HG03039 (cell line): Measurements from ENCODE around the gene EIF3L.
A peak's percentile ranks its signal among the peaks of the same experiment; 100 is the strongest.

Experiments used
- ATAC-seq: cut with Tn5 transposase; IDR thresholded peaks from one replicate; pipeline ENCODE4 v1.9.1; 2021; ENCODE audit warnings: mild to moderate bottlenecking, moderate library complexity; ENCODE audit not compliant: unreplicated experiment

Gene EIF3L

DNA sequence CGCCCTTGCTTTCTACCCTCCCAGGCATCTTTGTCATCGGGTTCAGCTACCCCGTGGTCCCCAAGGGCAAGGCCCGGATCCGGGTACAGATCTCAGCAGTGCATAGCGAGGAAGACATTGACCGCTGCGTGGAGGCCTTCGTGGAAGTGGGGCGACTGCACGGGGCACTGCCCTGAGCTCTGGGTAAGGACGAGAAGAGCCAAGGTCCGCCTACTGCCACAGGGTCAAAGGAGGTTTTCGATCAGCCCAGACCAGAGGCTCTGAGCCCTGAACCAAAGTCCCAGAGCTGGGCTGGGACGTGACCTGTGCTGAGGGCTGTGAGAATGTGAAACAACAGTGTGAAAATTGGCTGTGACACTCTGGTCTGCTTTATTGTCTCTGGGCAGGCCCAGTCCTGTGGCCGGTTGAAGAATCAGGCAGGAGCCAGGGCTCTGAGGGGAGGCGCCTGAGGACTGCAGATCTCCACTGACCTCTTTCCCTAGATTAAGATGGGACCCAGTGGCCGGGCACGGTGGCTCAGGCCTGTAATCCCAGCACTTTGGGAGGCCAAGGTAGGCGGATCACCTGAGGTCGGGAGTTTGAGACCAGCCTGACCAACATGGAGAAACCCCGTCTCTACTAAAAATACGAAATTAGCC, 32.6 kb upstream of the EIF3L start:
- no peak for ATAC-seq

GRCh38 chr22:37817705-37818408, 31.4 kb upstream of the EIF3L start:
- no peak for ATAC-seq

GRCh38 chr22:37818409-37819104, 30.7 kb upstream of the EIF3L start:
- ATAC-seq: no peak

DNA sequence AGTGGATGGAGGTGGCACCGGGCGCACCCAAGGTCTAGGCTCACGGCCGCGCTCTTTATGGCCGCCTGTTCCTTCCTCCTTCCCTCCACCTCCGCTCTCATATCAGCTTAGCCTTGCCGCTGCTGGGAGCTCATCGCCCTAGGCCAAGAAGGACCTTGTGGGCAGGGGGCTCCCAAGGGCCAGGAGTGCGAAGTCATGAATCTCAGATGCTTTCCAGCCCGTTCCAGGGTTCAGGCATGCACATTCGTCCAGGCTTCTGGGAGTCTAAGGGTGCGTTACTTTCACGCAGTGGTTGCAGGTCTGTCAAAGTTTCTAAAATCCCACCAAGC, 30.1 kb upstream of the EIF3L start:
- no peak for ATAC-seq

- ATAC-seq: no peak
Measured at GRCh38 chr22:37820350-37820749, 28.9 kb upstream of the EIF3L start.

DNA sequence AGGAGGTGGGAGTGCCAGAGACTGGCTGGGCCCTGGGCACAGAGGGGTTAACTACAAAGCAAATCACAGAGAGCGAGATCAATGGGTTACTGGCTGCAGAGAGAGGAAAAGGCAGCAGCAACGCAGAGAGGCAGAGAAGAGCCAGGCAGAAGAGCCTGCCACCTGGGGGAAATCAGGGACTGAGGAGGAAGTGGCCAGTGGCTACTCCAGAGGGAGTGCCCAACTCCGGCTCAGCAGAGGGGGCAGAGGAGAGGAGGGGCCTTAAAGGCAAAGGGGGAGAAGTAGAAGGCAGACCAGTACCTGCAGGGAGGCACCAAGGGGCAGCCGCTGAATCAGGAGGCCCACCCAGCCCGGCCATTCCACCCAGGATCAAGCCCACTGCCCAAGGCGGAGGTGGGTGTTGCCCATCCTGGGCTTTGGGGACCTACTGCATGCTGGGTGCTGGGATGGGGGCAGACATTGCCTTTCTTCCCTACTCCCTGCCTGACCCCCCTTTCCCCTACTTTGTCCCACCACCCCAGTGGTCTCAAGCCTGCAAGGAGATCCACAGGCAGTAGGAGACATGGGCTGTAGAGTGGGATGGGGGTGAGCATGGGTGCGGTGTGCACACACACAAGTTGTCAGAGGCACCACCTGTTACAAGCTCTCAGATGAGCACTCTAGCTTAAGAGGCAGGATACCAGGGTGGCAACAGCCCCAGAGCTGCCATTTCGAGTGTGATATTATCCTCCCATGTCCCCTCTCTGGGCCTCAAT, 27.0 kb upstream of the EIF3L start:
- ATAC-seq: no peak

DNA sequence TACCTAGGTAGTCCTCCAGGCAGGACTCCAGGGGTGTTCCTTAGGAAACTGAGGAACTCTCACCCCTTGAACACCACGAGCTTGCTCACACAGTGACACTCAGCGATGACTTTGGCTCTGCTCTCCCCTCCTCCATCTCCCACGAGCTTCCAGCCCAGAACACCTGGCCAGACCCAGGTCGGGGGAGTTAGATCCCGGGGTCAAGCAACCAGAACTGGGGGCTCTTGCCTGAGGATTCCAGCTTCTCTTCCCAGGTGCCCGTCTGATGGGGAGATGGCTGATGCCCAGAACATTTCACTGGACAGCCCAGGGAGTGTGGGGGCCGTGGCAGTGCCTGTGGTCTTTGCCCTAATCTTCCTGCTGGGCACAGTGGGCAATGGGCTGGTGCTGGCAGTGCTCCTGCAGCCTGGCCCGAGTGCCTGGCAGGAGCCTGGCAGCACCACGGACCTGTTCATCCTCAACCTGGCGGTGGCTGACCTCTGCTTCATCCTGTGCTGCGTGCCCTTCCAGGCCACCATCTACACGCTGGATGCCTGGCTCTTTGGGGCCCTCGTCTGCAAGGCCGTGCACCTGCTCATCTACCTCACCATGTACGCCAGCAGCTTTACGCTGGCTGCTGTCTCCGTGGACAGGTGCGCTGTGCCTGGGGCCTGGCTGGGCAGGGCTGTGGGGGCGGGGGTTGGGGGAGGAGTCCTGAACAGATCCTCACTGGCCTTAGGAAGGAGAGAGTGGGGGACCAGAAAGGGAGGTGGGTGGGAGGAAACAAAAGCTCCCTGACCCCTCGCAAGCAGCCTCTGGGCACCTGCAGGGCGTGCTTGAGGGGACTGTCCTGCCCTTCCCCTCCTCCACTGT, 25.9 kb upstream of the EIF3L start, which contains the start of gene GALR3:
GALR3 (plus strand) TSS at position 249 of the 852 bp plus-strand sequence; CDS start at position 274, 25 bp downstream.
- no peak for ATAC-seq

- ATAC-seq: no peak
Measured at GRCh38 chr22:37824674-37825641, 24.3 kb upstream of the EIF3L start.

- ATAC-seq: no peak
Measured at GRCh38 chr22:37827056-37827455, 22.2 kb upstream of the EIF3L start.

DNA sequence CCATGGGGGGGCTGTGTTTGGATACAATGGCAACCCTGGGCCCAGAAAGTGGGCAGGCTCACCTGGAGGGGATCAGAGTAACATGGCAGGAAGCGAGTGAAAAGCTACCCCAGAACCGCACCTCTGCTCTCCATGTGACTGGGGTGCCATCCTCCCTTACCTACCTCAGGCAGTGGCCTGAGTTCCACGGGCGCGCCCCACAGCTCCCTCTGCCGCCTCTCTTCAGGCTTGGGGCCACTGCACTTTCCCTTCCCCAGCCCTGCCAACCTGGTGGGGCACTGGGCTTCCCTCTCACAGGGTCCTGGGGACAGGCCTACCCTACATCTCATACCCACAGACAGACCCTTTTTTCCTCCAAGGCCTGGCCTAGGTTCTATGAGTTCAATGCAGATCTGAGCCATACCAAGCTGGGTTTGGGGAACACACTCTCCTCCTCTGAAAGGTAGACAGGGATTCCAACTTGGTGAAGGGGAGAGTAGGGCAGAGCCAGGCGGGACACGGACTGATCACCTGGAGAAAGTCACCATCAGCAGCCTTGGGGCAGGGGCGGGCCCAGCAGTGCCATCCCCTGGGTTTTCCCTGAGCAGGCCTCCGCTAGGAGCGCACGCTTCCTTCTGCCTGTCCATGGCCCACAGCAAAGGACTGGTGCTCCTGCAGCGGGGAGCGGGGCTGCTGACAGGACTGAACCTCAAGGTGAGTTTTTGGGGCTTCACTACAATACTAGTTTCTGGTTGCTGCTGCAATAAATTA, 19.0 kb upstream of the EIF3L start:
- no peak for ATAC-seq

GRCh38 chr22:37831472-37831871, 17.7 kb upstream of the EIF3L start:
- ATAC-seq: no peak

- ATAC-seq: no peak
Measured at GRCh38 chr22:37832022-37832857, 17.0 kb upstream of the EIF3L start.

- ATAC-seq: no peak
Measured at GRCh38 chr22:37842015-37842793, 7.0 kb upstream of the EIF3L start.

DNA sequence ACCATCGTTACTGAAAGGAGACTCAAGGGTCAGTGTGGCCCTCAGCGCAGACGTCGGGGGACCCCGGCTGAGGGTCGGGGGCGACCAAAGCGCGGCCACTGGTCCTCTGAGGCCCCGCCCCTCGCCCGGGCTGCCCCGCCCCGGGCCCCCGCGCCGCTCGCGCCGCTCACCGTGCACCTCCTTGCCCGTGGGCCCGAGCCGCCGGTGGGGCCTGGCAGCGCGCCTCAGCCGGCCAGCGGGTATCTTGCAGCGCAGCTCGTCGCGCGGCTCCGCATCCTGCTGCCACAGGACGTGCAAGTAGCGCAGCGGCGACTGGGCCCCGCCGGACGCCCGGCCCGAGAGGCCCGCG, 5.5 kb upstream of the EIF3L start:
- ATAC-seq: peak; percentile 46

DNA sequence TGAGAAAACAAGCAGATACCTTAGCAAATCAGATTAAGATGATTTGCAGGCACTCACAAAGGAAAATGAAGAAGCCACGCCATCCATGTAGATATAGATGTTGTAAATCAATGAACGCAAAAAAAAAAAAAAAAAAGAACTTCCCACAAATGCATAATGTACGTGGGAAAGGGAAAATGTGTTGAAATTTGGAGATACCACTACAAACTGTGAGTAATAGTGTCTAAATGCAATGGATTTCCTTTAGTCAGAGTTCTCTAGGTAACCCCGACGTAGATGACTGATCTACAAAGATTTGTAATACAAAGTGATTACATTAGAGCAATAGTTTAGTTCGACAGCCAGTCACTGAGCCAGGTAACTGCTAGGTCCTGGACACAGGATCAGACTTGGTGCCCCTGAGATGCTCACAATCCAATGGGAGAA, 4.3 kb upstream of the EIF3L start:
- no peak for ATAC-seq

DNA sequence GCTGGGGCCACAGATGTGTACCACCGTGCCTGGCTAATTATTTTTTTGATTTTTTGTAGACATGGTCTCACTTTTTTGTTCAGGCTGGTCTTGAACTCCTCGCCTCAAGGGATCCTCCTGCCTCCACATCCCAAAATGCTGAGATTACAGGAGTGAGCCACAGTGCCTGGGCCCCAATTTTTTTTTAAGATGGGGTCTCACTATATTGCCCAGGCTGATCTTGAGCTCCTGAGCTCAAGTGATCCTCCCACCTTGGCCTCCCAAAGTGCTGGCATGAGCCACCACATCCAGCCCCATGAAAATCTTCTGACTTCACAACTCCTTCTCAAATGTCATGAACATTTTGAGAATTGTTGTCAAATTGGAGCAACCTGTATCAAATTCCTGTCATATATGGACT, 2.8 kb upstream of the EIF3L start:
- no peak for ATAC-seq

DNA sequence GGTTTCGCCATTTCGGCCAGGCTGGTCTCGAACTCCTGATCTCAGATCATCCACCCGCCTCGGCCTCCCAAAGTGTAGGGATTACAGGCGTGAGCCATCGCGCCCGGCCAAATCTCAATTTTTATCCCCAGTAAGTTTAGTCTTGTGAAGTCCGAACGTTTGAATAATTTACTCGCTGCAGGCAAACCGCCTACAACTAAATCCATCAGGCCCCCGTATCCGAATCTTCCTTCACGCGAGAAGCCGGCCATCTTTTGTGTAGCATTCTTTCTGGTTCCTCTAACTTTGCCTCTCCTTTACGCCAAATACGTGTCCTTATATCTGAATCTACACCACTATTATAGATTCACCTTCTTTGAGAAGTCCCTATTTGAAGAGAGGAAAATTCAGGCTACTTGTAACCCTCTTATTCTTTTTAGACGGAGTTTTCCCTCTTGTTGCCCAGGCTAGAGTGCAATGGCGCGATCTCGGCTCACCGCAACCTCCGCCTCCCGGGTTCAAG, 581 bp upstream of the EIF3L start:
- no peak for ATAC-seq
